Endodermal cell (in vitro differentiated cells): ENCODE measurements around the gene EIF2S3. TPM values are rescaled to one million over a fixed set of nuclear protein-coding genes. Genes with fewer than 3 reads are reported as not detected.

Experiments
- DNase-seq: peaks from one replicate; pipeline ENCODE4 v3.0.0-alpha.2; 2017
- H3K27ac ChIP-seq: 2 replicates; pipeline ENCODE4 v1.5.1; 2013; ENCODE audit warnings: mild to moderate bottlenecking, low read depth, low read length, moderate library complexity
- H3K27me3 ChIP-seq: 2 replicates; pipeline ENCODE4 v1.6.1; 2013; ENCODE audit warnings: mild to moderate bottlenecking, low read length, moderate library complexity; ENCODE audit not compliant: insufficient read depth, control insufficient read depth, poor library complexity, severe bottlenecking
- H3K36me3 ChIP-seq: 2 replicates; pipeline ENCODE4 v1.7.0; 2013; ENCODE audit warnings: mild to moderate bottlenecking, low read length, moderate library complexity; ENCODE audit not compliant: control insufficient read depth, insufficient read depth
- H3K4me1 ChIP-seq: one replicate; pipeline ENCODE4 v1.7.0; 2013; ENCODE audit warnings: low read length; ENCODE audit not compliant: control insufficient read depth, insufficient read depth
- H3K4me3 ChIP-seq: 2 replicates; pipeline ENCODE4 v1.5.1; 2013; ENCODE audit warnings: mild to moderate bottlenecking, low read length, moderate library complexity
- H3K9ac ChIP-seq: 2 replicates; pipeline ENCODE4 v1.6.1; 2013; ENCODE audit warnings: mild to moderate bottlenecking, low read length, moderate library complexity; ENCODE audit not compliant: poor library complexity, severe bottlenecking; ENCODE audit errors: extremely low read depth
- H3K9me3 ChIP-seq: 2 replicates; pipeline ENCODE4 v1.6.1; 2013; ENCODE audit warnings: mild to moderate bottlenecking, low read length, moderate library complexity; ENCODE audit not compliant: control insufficient read depth
- H3K27ac Mint-ChIP-seq: 2 replicates; pipeline ENCODE4 v1.8.0; 2020; ENCODE audit warnings: mixed read lengths
- H3K27me3 Mint-ChIP-seq: 2 replicates; pipeline ENCODE4 v1.8.0; 2021; ENCODE audit warnings: mild to moderate bottlenecking, mixed read lengths; ENCODE audit not compliant: insufficient read depth
- H3K36me3 Mint-ChIP-seq: 2 replicates; pipeline ENCODE4 v1.8.0; 2020; ENCODE audit warnings: low read depth, mixed read lengths
- H3K4me1 Mint-ChIP-seq: 2 replicates; pipeline ENCODE4 v1.8.0; 2020; ENCODE audit warnings: mixed read lengths
- H3K4me3 Mint-ChIP-seq: 2 replicates; pipeline ENCODE4 v1.8.0; 2020; ENCODE audit warnings: mild to moderate bottlenecking, moderate library complexity, mixed read lengths
- H3K9me3 Mint-ChIP-seq: 2 replicates; pipeline ENCODE4 v1.8.0; 2020; ENCODE audit warnings: mild to moderate bottlenecking, mixed read lengths
- CTCF ChIP-seq: fragments of 200-600 bp; sonication (generic); conservative IDR thresholded peaks from 2 replicates; pipeline ENCODE4 v1.5.0; 2021; ENCODE audit warnings: antibody characterized with exemption, mild to moderate bottlenecking
- WGBS, 2 experiments: methylation state at CpG; one replicate each; pipeline versions ENCODE4 v1.1.5 to v1.1.7; 2013; ENCODE audit warnings: missing lambda C conversion rate in 2 of 2, mixed read lengths in 1 of 2; ENCODE audit not compliant: insufficient coverage in 1 of 2, insufficient read length in 1 of 2; 5-methylcytosine and 5-hydroxymethylcytosine counted together
- long read RNA-seq, 4 experiments: library from polyadenylated mRNA in 2 of 4; library from RNA in 1 of 4; library from capped mRNA in 1 of 4; stranded (forward) in 3 of 4; unstranded in 1 of 4; transcript quantifications; one replicate each; pipeline ENCODE4 v2.0.0, GENCODE V29; 2020 to 2021; ENCODE audit warnings: inconsistent platforms in 1 of 4
- polyA plus RNA-seq, 2 experiments: library from polyadenylated mRNA; stranded (reverse); fragments of 50-300 nt; gene quantifications; one replicate each; pipeline ENCODE4 v1.2.3, GENCODE V29; 2013
- total RNA-seq, 2 donors: library from RNA; stranded (reverse); fragmentation: NEBNext Ultra II Directional in 1 of 2; extraction: Animal tissue kit (Norgen Biotek cat#: 25700) in 1 of 2; gene quantifications; 2 replicates in 1 of 2; 3 replicates in 1 of 2; pipeline ENCODE4 v1.2.1, GENCODE V29; 2021

The EIF2S3 gene
- 100 to 1,000 TPM; 209 to 458 TPM for total RNA-seq
- polyA plus RNA-seq (2013, experiment 1 of 2) = 122 TPM
- polyA plus RNA-seq (2013, experiment 2 of 2) = 108 TPM
- long read RNA-seq, experiment 1, transcript EIF2S3-201 (12 exons, 2,858 nt) = major isoform, 12 of 25 reads
- long read RNA-seq, experiment 1, partial matches to known transcripts = 1 of 25 reads
- long read RNA-seq, experiment 1, other reads (novel, unspliced or antisense) = 12 of 25 reads
- long read RNA-seq, experiment 2, transcript EIF2S3-201 (12 exons, 2,858 nt) = major isoform, 232 of 282 reads
- long read RNA-seq, experiment 2, partial matches to known transcripts = 13 of 282 reads
- long read RNA-seq, experiment 2, other reads (novel, unspliced or antisense) = 37 of 282 reads
- long read RNA-seq, experiment 3, transcript EIF2S3-201 (12 exons, 2,858 nt) = major isoform, 1,464 of 1,598 reads
- long read RNA-seq, experiment 3, partial matches to known transcripts = 42 of 1,598 reads
- long read RNA-seq, experiment 3, other reads (novel, unspliced or antisense) = 92 of 1,598 reads
- long read RNA-seq, experiment 4, transcript EIF2S3-201 (12 exons, 2,858 nt) = major isoform, 21 of 45 reads
- long read RNA-seq, experiment 4, partial matches to known transcripts = 18 of 45 reads
- long read RNA-seq, experiment 4, other reads (novel, unspliced or antisense) = 4 of 45 reads

- Histone ChIP-seq H3K9me3 (no peaks in the 10 kb centered on the region), H3K9ac (no peak within 1 kb of the TSS), H3K27ac (peak within 1 kb of the TSS; percentile 100), H3K4me1 (no peaks in the 10 kb centered on the region), H3K27me3 (no peaks in the 10 kb centered on the region), H3K36me3 (peaks cover 19% of the 10 kb centered on the region), H3K4me3 (no peak within 1 kb of the TSS)
- H3K27me3 Mint-ChIP-seq = no peaks in the 10 kb centered on the region
- H3K4me3 Mint-ChIP-seq = no peak within 1 kb of the TSS
- H3K4me1 Mint-ChIP-seq = peaks cover 13% of the 10 kb centered on the region
- H3K27ac Mint-ChIP-seq = no peak within 1 kb of the TSS
- peak; percentile 98 for DNase-seq
- H3K9me3 Mint-ChIP-seq = no peaks in the 10 kb centered on the region
- peak; percentile 92 for TF ChIP-seq CTCF
- 0% methylated on average over 6 to 53 of the region's 57 CpGs for WGBS, 2 experiments
- H3K36me3 Mint-ChIP-seq = peaks cover 15% of the 10 kb centered on the region
Measured at GRCh38 chrX:24054182-24055042, at the start of gene EIF2S3. Gene EIF2S3 (plus strand): TSS chrX:24054956. CDS start chrX:24054969, 13 bp downstream.

GRCh38 chrX:24005028-24005427 lies 49.7 kb upstream of the EIF2S3 start:
- H3K9me3 Mint-ChIP-seq = no peaks in the 10 kb centered on the region
- DNase-seq = no peak

More at GRCh38 chrX:24005028-24005427, 49.7 kb upstream of the EIF2S3 start:
- Mint-ChIP-seq H3K4me3 (no peak overlapping the region), H3K27me3 (no peaks in the 10 kb centered on the region), H3K36me3 (peaks cover 41% of the 10 kb centered on the region), H3K27ac (no peak overlapping the region), H3K4me1 (no peaks in the 10 kb centered on the region)
- Histone ChIP-seq H3K27ac (no peak overlapping the region), H3K9me3 (no peaks in the 10 kb centered on the region), H3K36me3 (peaks cover 13% of the 10 kb centered on the region), H3K4me1 (no peaks in the 10 kb centered on the region), H3K4me3 (no peak overlapping the region), H3K27me3 (no peaks in the 10 kb centered on the region), H3K9ac (no peak overlapping the region)
- no peak for TF ChIP-seq CTCF
- WGBS, 2 experiments = 88 to 100% methylated on average over 1 of the region's 1 CpG
